DOHH2 (cell line): ENCODE measurements around the gene SLC12A7.

Experiments
- H3F3A ChIP-seq: fragments of 200-600 bp; sonication (generic), shearing (Covaris generic); 2 replicates; pipeline ENCODE4 v1.6.0; 2016; ENCODE audit warnings: antibody characterized with exemption, mild to moderate bottlenecking; ENCODE audit not compliant: control insufficient read depth, insufficient read depth
- H3K27ac ChIP-seq: fragments of 200-600 bp; sonication (generic); 2 replicates; pipeline ENCODE4 v1.5.1; 2014; ENCODE audit warnings: low read depth, mild to moderate bottlenecking, low read length, moderate library complexity
- H3K27me3 ChIP-seq: fragments of 200-600 bp; sonication (generic); 2 replicates; pipeline ENCODE4 v1.6.1; 2014; ENCODE audit warnings: mild to moderate bottlenecking, low read length, mixed read lengths; ENCODE audit not compliant: control insufficient read depth
- H3K36me3 ChIP-seq: fragments of 200-600 bp; sonication (generic); 2 replicates; pipeline ENCODE4 v1.6.1; 2014; ENCODE audit warnings: mild to moderate bottlenecking, low read length, moderate library complexity, mixed read lengths; ENCODE audit not compliant: control insufficient read depth
- H3K4me1 ChIP-seq: fragments of 200-600 bp; sonication (generic); 2 replicates; pipeline ENCODE4 v1.6.1; 2014; ENCODE audit warnings: mild to moderate bottlenecking, low read length, mixed read lengths; ENCODE audit not compliant: control insufficient read depth
- H3K4me2 ChIP-seq: fragments of 200-600 bp; sonication (generic); 2 replicates; pipeline ENCODE4 v1.6.0; 2014; ENCODE audit warnings: mild to moderate bottlenecking, low read length, moderate library complexity
- H3K4me3 ChIP-seq: fragments of 200-600 bp; sonication (generic); 2 replicates; pipeline ENCODE4 v1.5.1; 2014; ENCODE audit warnings: mild to moderate bottlenecking, low read length, mixed read lengths
- H3K79me2 ChIP-seq: fragments of 200-600 bp; sonication (generic); 2 replicates; pipeline ENCODE4 v1.6.1; 2014; ENCODE audit warnings: mild to moderate bottlenecking, low read length, mixed read lengths; ENCODE audit not compliant: control insufficient read depth
- H3K9me2 ChIP-seq: fragments of 200-600 bp; sonication (generic); replicated peaks from 2 replicates; pipeline ENCODE4 v1.6.1; 2014; ENCODE audit warnings: mild to moderate bottlenecking, low read length, mixed read lengths; ENCODE audit not compliant: control insufficient read depth
- H3K9me3 ChIP-seq: fragments of 200-600 bp; sonication (generic); 2 replicates; pipeline ENCODE4 v1.6.1; 2014; ENCODE audit warnings: antibody characterized with exemption, low read length, mixed read lengths; ENCODE audit not compliant: control insufficient read depth, insufficient read depth
- H4K20me1 ChIP-seq: fragments of 200-600 bp; sonication (generic); 2 replicates; pipeline ENCODE4 v1.6.0; 2014; ENCODE audit warnings: low read depth, mild to moderate bottlenecking, antibody characterized with exemption, low read length, moderate library complexity; ENCODE audit not compliant: control insufficient read depth, insufficient read depth
- EZH2phosphoT487 ChIP-seq: fragments of 200-600 bp; sonication (generic); IDR thresholded peaks from 2 replicates; pipeline ENCODE4 v1.6.1; 2017; ENCODE audit warnings: borderline replicate concordance, mild to moderate bottlenecking, antibody characterized with exemption, low read length, moderate library complexity, mixed read lengths
- TF ChIP-seq, protein P1 (sequence below): fragments of 200-600 bp; sonication (generic); IDR thresholded peaks from one replicate; pipeline ENCODE4 v1.5.1; 2014; ENCODE audit warnings: antibody characterized with exemption, mild to moderate bottlenecking, low read depth, low read length; ENCODE audit not compliant: poor library complexity, severe bottlenecking

The SLC12A7 gene

DNA sequence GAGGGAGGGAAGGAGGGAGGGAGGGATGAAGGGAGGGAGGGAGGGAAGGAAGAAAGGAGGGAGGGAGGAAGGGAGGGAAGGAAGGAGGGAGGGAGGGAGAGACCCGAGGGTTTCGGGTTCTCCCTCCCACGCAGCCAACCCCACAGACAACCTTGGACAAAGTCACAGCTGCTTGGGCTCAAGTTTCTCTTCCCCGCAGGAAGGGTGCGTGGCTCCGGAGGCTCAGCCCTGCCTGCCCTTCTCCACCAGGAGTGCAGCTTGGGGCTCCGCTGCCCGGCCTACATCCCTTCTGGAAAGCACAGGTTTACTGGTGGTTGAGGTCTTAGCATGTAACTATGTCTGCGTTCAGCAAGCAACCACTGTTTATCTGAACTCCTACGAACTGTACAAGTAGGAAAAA lies 15.0 kb downstream of the SLC12A7 start:
- no peaks in the 10 kb centered on the region for H3F3A ChIP-seq
- no peaks in the 10 kb centered on the region for H3K27me3 ChIP-seq
- H3K4me3 ChIP-seq: no peak overlapping the region
- no peak overlapping the region for H3K27ac ChIP-seq
- no peaks in the 10 kb centered on the region for H3K79me2 ChIP-seq
- no peaks in the 10 kb centered on the region for H3K9me2 ChIP-seq
- H3K4me2 ChIP-seq: no peak overlapping the region
- no peaks in the 10 kb centered on the region for H4K20me1 ChIP-seq
- no peaks in the 10 kb centered on the region for H3K9me3 ChIP-seq
- H3K4me1 ChIP-seq: no peaks in the 10 kb centered on the region
- no peak for TF ChIP-seq EZH2phosphoT487
- TF ChIP-seq, protein P1, sequence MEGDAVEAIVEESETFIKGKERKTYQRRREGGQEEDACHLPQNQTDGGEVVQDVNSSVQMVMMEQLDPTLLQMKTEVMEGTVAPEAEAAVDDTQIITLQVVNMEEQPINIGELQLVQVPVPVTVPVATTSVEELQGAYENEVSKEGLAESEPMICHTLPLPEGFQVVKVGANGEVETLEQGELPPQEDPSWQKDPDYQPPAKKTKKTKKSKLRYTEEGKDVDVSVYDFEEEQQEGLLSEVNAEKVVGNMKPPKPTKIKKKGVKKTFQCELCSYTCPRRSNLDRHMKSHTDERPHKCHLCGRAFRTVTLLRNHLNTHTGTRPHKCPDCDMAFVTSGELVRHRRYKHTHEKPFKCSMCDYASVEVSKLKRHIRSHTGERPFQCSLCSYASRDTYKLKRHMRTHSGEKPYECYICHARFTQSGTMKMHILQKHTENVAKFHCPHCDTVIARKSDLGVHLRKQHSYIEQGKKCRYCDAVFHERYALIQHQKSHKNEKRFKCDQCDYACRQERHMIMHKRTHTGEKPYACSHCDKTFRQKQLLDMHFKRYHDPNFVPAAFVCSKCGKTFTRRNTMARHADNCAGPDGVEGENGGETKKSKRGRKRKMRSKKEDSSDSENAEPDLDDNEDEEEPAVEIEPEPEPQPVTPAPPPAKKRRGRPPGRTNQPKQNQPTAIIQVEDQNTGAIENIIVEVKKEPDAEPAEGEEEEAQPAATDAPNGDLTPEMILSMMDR: no peak
- no peaks in the 10 kb centered on the region for H3K36me3 ChIP-seq

DNA sequence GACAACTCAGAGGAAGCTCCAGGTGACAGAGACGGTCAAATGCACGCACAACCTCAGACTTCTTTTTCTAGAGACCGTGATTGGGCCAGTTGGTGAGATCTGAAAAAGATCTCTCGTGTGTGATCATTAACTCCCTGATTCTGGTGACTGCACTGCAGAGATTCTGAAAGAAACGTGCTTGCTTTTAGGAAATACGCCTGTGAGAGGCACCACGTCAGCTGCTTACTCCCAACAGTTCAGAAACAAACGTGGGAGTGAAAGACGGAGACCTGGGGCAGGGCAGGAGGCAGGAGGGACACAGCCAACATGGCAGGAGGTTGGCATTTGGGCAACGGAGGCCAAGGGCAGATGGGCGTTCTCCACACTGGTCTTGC lies 15.9 kb downstream of the SLC12A7 start:
- no peaks in the 10 kb centered on the region for H3K79me2 ChIP-seq
- H3K36me3 ChIP-seq: no peaks in the 10 kb centered on the region
- no peak overlapping the region for H3K4me2 ChIP-seq
- no peaks in the 10 kb centered on the region for H3F3A ChIP-seq
- no peak overlapping the region for H3K4me3 ChIP-seq
- no peaks in the 10 kb centered on the region for H3K9me3 ChIP-seq
- no peaks in the 10 kb centered on the region for H4K20me1 ChIP-seq
- H3K27me3 ChIP-seq: no peaks in the 10 kb centered on the region
- no peaks in the 10 kb centered on the region for H3K4me1 ChIP-seq
- TF ChIP-seq, protein P1: no peak
- TF ChIP-seq EZH2phosphoT487: no peak
- no peak overlapping the region for H3K27ac ChIP-seq
- H3K9me2 ChIP-seq: no peaks in the 10 kb centered on the region

- Histone ChIP-seq H4K20me1 (no peaks in the 10 kb centered on the region), H3K27ac (no peak overlapping the region), H3K27me3 (no peaks in the 10 kb centered on the region)
Measured at GRCh38 chr5:1095302-1095989, 16.4 kb downstream of the SLC12A7 start.

More at GRCh38 chr5:1095302-1095989, 16.4 kb downstream of the SLC12A7 start:
- Histone ChIP-seq H3K36me3 (no peaks in the 10 kb centered on the region), H3F3A (no peaks in the 10 kb centered on the region), H3K4me3 (no peak overlapping the region), H3K9me2 (no peaks in the 10 kb centered on the region), H3K4me1 (no peaks in the 10 kb centered on the region), H3K4me2 (no peak overlapping the region), H3K9me3 (no peaks in the 10 kb centered on the region), H3K79me2 (no peaks in the 10 kb centered on the region)
- TF ChIP-seq EZH2phosphoT487: no peak
- TF ChIP-seq, protein P1: no peak
